Lung microvascular endothelial cell (primary cell): Measurements from ENCODE around the gene NOPCHAP1. TPM values are rescaled to one million over a fixed set of nuclear protein-coding genes. Genes with fewer than 3 reads are reported as not detected.
A peak's percentile ranks its signal among the peaks of the same experiment; 100 is the strongest.
"Not testable (repeated sequence)": the region's sequence is repeated elsewhere in the genome, so short reads cannot be mapped to it uniquely, and the experiment has no call there.

Experiments used
- DNase-seq, 2 donors: peaks; one replicate each; pipeline versions ENCODE4 v3.0.0 to v3.0.0-alpha.2; 2010; ENCODE audit warnings: low read depth in 2 of 2
- total RNA-seq: library from RNA; depleted of rRNA; stranded (reverse); fragments of >200 nt; gene quantifications from 2 replicates; pipeline ENCODE4 v1.2.1, GENCODE V29; 2014

NOPCHAP1 gene
- total RNA-seq, result 8.1 TPM in 2 replicates

DNA sequence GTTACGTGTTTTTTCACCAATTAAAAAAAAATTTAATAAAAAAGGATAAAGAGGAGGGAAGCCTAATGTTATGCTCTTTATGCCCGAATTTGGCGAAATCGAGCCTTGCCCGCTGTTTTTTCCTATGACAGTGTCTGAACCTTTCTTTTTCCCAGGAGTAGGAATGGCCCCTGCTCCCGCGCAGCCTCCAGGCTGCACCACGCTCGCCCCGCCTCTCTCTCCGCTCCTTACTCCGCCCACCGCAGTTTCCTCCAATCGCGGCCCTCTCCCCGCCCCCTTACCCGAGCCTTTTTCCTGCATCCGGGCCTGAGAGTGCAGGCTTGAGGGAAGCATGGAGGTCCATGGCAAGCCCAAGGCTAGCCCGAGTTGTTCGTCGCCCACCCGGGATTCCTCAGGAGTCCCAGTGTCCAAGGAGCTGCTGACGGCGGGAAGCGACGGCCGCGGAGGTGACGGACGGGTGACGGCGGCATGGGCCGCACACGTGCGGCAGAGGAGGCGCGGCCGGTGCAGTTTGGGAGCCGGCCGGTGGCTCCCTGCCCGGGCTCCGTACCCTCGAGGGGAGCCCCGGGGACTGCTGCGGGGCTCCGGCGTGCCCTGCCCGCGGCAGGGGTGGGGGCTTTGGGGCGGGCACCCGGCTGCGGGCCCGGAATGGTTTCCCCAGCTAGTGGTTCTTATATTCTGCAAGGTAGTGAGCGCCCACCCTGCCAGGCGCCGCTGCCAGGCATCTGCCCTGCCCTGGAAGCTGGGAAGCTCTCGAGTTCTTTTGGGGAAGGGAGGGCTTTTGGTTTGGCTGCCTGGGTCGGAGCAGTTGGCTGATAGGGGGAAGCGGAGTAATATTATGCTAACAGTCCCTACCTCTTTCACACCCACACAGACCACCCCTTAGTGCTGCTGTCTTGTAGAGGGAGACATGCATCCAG, at the start of gene NOPCHAP1:
Gene NOPCHAP1 (plus strand): TSS at position 295 of the 920 bp plus-strand sequence. CDS start 37 bp downstream, at position 332.
- DNase-seq, result peak; percentile 66 to 90

DNA sequence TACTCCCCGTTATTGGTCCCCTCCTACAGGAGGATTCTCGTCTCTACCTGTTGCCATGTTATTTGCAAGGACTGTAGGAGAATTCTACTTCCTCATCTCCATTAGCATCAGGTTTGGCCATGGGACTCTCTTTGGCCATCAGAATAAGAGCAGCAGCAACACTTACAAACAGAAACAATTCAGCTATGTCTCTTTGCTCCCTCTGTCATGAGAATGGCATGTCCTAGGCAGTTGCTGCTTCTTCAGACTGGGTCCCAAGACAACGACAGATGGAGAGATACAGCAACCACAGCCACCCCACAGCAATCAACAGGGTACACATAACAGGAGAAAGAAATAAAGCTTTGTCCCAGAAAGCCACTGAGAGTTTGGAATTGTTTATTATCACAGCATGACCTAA, 47.7 kb upstream of the NOPCHAP1 start:
- no peak for DNase-seq

DNA sequence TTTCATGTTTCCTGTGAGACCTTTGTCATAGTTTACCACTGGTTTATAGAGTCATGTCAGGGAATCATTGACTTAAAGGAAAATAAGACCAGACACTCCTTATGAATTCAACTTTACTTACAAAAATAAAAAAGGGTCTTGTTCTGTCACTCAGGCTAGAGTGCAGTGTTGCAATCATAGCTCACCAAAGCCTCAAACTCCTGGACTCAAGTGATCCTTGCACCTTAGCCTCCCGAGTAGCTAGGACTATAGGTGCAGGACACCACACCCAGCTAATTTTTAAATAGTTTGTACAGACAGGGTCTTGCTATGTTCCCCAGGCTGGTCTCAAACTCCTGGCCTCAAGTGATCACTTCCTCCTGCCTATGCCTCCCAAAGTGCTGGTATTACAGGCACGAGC, 47.0 kb upstream of the NOPCHAP1 start:
- DNase-seq, result no peak

DNA sequence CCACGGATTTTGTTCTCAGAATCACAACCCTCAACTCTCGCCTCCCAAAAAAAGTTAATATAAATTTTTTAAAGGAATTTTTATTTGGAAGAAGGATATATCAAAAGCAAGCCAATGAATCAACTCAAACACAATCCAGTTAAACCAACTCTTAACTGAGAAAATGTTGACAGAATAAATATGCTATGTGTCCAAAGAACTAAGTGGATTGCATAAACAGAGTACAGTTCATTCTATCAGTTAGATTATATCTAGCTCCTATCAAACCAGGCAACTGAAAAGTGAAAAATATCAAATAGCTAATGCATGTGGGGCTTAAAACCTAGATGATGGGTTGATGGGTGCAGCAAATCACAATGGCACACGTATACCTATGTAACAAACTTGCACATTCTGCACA, 44.7 kb upstream of the NOPCHAP1 start:
- no peak for DNase-seq

GRCh38 chr12:104942075-104942474, 44.0 kb upstream of the NOPCHAP1 start:
- no peak for DNase-seq

DNA sequence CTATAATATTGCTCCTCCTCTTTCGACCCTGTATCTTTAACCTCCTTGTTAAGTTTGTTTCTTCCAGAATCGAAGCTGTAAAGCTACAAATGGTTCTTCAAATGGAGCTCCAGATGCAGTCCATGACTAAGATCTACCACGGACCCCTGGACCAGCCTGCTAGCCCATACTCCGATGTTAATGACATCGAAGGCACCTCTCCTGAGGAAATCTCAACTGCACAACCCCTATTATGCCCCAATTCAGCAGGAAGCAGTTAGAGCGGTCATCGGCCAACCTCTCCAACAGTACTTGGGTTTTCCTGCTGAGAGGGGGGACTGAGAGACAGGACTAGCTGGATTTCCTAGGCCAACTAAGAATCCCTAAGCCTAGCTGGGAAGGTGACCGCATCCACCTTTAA, 42.7 kb upstream of the NOPCHAP1 start:
- not testable (repeated sequence) for DNase-seq

DNA sequence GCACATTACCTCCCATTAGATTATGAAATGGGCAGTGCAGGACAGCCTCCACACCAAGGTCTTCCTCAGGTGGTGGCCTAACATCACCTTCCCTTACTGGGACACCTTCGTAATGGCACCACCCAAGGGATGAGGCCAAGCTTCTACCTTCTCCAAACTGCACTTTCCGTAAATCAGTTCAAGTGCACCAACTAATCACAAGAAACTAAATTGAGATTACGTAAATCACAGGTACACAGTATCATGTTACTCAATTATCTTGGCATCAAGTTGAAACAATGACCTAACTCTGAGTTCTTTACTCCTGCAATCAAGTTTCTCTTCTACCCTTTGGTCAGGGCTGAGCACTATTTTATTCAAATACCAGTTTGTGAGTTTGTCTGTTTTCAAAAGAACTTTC, 41.9 kb upstream of the NOPCHAP1 start:
- DNase-seq, result no peak

- not testable (repeated sequence) for DNase-seq
Observed at GRCh38 chr12:104948716-104949115, 37.4 kb upstream of the NOPCHAP1 start.

DNA sequence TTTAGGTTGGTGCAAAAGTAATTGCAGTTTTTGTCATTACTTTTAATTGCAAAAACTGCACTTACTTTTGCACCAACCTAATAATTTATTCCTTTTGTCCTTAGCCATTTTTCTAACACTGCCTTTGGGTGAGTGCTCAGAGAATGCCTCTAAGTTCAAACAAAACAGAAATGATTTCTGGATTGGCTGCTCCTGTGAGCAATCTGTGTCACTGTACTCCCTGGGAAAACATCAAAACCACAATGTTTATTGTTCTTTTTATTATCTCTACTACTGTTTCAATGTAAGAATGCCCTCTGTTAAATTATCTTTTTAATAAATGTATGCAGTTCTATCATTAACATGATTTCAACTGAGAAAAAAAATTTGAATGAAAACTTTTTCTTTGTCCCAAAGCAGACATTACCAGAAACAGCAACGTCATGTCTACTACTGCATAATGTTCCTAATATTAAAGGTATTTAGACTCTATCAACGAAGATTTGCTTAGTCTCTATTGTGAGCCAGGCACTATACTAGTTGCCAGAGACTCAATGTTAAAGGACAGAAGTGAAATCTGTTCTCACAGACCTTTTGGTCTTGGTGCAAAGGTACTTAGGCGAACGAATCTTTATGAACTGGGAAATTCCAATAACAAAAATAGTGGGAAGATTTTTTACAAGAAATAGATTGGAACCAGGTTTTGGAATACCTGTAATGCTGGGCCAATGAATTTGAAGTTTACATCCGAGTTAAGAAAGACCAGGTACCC, 34.2 kb upstream of the NOPCHAP1 start:
- peak in 1 of 2 donors; percentile 44 for DNase-seq

DNA sequence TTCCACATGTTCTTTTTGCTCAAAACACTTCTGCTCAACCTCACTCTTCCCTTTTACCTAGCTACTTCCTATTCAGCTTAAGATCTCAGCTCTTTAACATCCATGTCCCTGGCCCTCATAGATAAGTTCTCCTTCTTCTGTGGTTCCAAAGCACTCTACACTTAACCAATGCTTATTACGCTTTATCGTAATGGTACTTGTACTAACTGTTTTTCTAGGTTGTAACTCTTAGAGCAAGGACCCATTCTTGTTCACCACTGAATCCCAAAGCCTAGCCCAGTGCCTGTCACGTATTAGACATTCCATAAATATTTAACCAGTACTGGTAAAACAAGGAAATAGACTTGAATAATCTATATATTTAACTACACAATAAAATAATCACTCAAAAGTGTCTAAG, 33.3 kb upstream of the NOPCHAP1 start:
- no peak for DNase-seq

DNA sequence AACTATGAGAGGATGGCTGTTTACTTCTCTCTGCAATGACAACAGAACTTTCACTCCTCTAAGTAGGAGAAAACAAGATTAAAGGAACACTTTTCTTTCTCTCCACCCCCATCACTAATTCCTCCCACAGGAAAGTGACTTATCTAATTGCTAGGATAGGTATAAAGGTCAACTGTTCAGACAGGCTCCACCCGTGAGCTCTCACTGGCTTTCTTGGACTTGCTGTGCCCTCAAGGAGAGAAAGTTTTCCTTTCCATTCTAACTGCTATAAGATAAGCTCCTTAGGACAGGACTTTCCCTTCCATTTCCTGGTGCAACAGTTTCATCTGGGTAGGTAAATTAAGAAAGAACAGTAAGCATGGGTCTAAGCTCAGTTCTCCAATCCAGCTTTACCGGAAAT, 32.8 kb upstream of the NOPCHAP1 start:
- DNase-seq, result peak in 1 of 2 donors; percentile 41

- DNase-seq, result no peak
Observed at GRCh38 chr12:104955703-104956102, 30.4 kb upstream of the NOPCHAP1 start.

- no peak for DNase-seq
Observed at GRCh38 chr12:104956870-104957718, 29.0 kb upstream of the NOPCHAP1 start.

DNA sequence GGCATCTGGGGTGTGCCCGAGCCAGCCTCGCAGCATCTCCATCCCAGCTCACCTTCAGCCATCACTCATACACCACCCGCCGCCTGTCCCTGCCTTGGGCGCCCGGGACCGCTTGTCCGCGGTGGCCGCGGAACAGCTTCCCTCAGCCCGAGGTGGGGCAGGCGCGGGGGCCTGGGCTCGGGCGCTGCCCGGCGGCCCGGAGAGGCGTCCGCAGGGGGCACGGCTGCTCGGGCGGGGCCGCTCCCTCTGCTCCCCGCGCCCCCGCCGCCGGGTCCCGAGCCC, 28.5 kb upstream of the NOPCHAP1 start:
- peak in 1 of 2 donors; percentile 17 for DNase-seq

GRCh38 chr12:104958001-104958804, 27.9 kb upstream of the NOPCHAP1 start, which contains the start of gene SLC41A2:
Gene SLC41A2, minus strand, starts transcription at chr12:104958290. Its CDS starts 29,763 bp downstream, at chr12:104928527.
- DNase-seq, result peak; percentile 57 to 91

GRCh38 chr12:104958805-104959334, 27.2 kb upstream of the NOPCHAP1 start:
- DNase-seq, result no peak

DNA sequence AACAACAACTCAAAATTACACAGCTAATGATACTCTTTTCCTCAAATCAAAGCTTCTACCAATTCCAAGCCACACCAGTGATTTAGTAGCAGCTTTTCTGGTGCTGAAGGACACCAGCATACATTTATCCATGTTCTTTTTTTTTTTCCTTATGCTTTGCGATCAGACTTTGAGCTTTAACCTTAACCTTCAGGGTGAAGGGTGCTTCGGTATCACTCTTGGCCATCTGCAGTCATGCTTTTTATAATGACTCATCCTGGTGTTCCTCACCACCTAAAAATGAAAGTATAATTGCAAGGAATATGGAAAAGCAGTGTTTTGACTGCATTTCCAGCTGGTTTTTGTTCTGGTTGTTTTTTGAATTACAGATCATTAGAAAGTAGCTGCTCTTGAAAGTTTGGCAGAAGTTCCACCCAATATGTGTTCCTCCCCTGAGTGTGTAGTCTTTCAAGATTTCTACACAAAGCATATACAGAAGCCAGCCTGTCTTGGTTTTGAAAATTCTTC, 26.7 kb upstream of the NOPCHAP1 start:
- peak; percentile 2 to 55 for DNase-seq

DNA sequence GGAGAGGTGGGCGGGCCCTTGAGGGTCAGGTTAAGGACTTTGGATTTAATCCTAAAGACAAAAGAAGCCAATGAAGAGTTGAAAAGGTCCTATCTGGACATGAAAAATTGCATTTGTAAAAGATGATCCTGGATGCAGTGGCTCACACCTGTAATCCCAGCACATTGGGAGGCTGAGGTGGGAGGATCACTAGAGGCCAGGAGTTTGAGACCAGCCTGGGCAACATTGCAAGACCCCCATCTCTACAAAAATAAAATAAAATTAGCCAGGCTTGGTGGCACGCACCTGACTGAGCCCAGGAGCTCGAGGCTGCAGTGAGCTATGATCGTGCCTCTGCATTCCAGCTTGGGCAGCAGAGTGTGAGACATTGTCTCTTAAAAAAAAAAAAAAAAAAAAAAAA, 25.7 kb upstream of the NOPCHAP1 start:
- DNase-seq, result no peak

- DNase-seq, result no peak
Observed at GRCh38 chr12:104963757-104964156, 22.4 kb upstream of the NOPCHAP1 start.

GRCh38 chr12:104964167-104964855, 21.8 kb upstream of the NOPCHAP1 start:
- DNase-seq, result no peak
